ENCODE data around the gene CPD. TPM values are rescaled to one million over a fixed set of nuclear protein-coding genes. Genes with fewer than 3 reads are reported as not detected.

The CPD gene
- total and polyA plus RNA-seq, 2 of the 13 experiments (the other 11 are each of a cell fraction or from before 2014, with no cell fraction given), result 46.1 to 72.3 TPM

GRCh38 chr17:30332057-30332542 is 46.6 kb upstream of the CPD start (continued):
- TF ChIP-seq ZNF451 (CRISPR knock-in tag; IDR thresholded peaks at IDR 0.05) (no peak), DPF2 (CRISPR knock-in tag; IDR thresholded peaks at IDR 0.05; ENCODE audit: borderline replicate concordance, low read depth) (no peak; the same call in 1 of the 2 replicates), ZNF605 (CRISPR knock-in tag; IDR thresholded peaks at IDR 0.05) (no peak), CBX1 (IDR thresholded peaks at IDR 0.05; ENCODE audit: low read depth) (no peak), ZNF850 (CRISPR knock-in tag; conservative IDR thresholded peaks at IDR 0.05) (no peak), PTBP1 (IDR thresholded peaks at IDR 0.05; ENCODE audit: low read depth, low read length, poor library complexity, severe bottlenecking) (no peak), CEBPZ (IDR thresholded peaks at IDR 0.05; ENCODE audit: low read length) (no peak), DRAP1 (CRISPR knock-in tag; IDR thresholded peaks at IDR 0.05) (0 out of 2 replicates have a peak, but pooled peaks have one; percentile 14), HIVEP1 (CRISPR knock-in tag; IDR thresholded peaks at IDR 0.05) (no peak), KDM6A (CRISPR knock-in tag; IDR thresholded peaks at IDR 0.05; ENCODE audit: low read depth) (peak; percentile 63; the same call in 1 of the 2 replicates), THAP11 (CRISPR knock-in tag; IDR thresholded peaks at IDR 0.05) (no peak), BRD4 (CRISPR knock-in tag; IDR thresholded peaks at IDR 0.05) (no peak), NFIB (CRISPR knock-in tag; IDR thresholded peaks at IDR 0.05; ENCODE audit: borderline replicate concordance) (no peak), CC2D1A (CRISPR knock-in tag; IDR thresholded peaks at IDR 0.05) (no peak), SNRNP70 (IDR thresholded peaks at IDR 0.05; ENCODE audit: low read depth, low read length) (no peak), MAF1 (CRISPR knock-in tag; IDR thresholded peaks at IDR 0.05; ENCODE audit: borderline replicate concordance) (no peak), SRF (IDR thresholded peaks at IDR 0.05; ENCODE audit: low read depth, low read length) (no peak), ZNF891 (CRISPR knock-in tag; IDR thresholded peaks at IDR 0.05) (no peak), ZC3H13 (CRISPR knock-in tag; IDR thresholded peaks at IDR 0.05) (no peak), ZNF720 (CRISPR knock-in tag; IDR thresholded peaks at IDR 0.05) (no peak), ZNF354B (CRISPR knock-in tag; IDR thresholded peaks at IDR 0.05) (no peak), KDM4B (CRISPR knock-in tag; IDR thresholded peaks at IDR 0.05) (no peak), ZNF382 (CRISPR knock-in tag; IDR thresholded peaks at IDR 0.05; ENCODE audit: borderline replicate concordance) (no peak), FOSL2 (CRISPR knock-in tag; IDR thresholded peaks at IDR 0.05) (peak; percentile 30; the same call in 1 of the 2 replicates), NBN (conservative IDR thresholded peaks at IDR 0.05) (no peak), ZNF710 (CRISPR knock-in tag; IDR thresholded peaks at IDR 0.05; ENCODE audit: borderline replicate concordance) (no peak), RBAK (CRISPR knock-in tag; IDR thresholded peaks at IDR 0.05) (no peak), ZNF124 (CRISPR knock-in tag; IDR thresholded peaks at IDR 0.05) (no peak)
